H9 (cell line): ENCODE results near the gene MSX2. TPM values are rescaled to one million over a fixed set of nuclear protein-coding genes. Genes with fewer than 3 reads are reported as not detected.

Source experiments
- DNase-seq: peaks from one replicate; pipeline ENCODE4 v3.0.0-alpha.2; 2017
- H2AFZ ChIP-seq: one replicate; pipeline ENCODE4 v1.6.1; 2013; ENCODE audit warnings: mild to moderate bottlenecking, low read length, control low read depth, moderate library complexity
- H2AK5ac ChIP-seq: 2 replicates; pipeline ENCODE4 v1.6.1; 2013; ENCODE audit warnings: low read length, control low read depth, mixed read lengths; ENCODE audit not compliant: insufficient read length
- H2BK120ac ChIP-seq: one replicate; pipeline ENCODE4 v1.6.1; 2013; ENCODE audit warnings: low read depth, mild to moderate bottlenecking, low read length, control low read depth, inconsistent platforms; ENCODE audit not compliant: poor library complexity, severe bottlenecking
- H2BK12ac ChIP-seq: 2 replicates; pipeline ENCODE4 v1.6.1; 2013; ENCODE audit warnings: low read length, control low read depth, mixed read lengths, low read depth; ENCODE audit not compliant: insufficient read length
- H2BK15ac ChIP-seq: 2 replicates; pipeline ENCODE4 v1.6.1; 2013; ENCODE audit warnings: low read depth, low read length, control low read depth
- H2BK20ac ChIP-seq: one replicate; pipeline ENCODE4 v1.6.1; 2013; ENCODE audit warnings: low read depth, mild to moderate bottlenecking, low read length, control low read depth, inconsistent platforms; ENCODE audit not compliant: poor library complexity, severe bottlenecking
- H2BK5ac ChIP-seq: 2 replicates; pipeline ENCODE4 v1.6.1; 2013; ENCODE audit warnings: low read length, control low read depth, mixed read lengths; ENCODE audit not compliant: insufficient read length
- H3K14ac ChIP-seq: 2 replicates; pipeline ENCODE4 v1.6.1; 2013; ENCODE audit warnings: low read length, control low read depth; ENCODE audit not compliant: insufficient read depth
- H3K18ac ChIP-seq: 2 replicates; pipeline ENCODE4 v1.6.1; 2013; ENCODE audit warnings: low read depth, mild to moderate bottlenecking, mixed read lengths, low read length, control low read depth; ENCODE audit not compliant: insufficient read length
- H3K23ac ChIP-seq: 2 replicates; pipeline ENCODE4 v1.6.1; 2013; ENCODE audit warnings: low read length, control low read depth, mixed read lengths, low read depth; ENCODE audit not compliant: insufficient read length
- H3K23me2 ChIP-seq: 2 replicates; pipeline ENCODE4 v1.6.1; 2013; ENCODE audit warnings: low read depth, mild to moderate bottlenecking, mixed read lengths, low read length, control low read depth; ENCODE audit not compliant: insufficient read length, poor library complexity, severe bottlenecking
- H3K27ac ChIP-seq: 2 replicates; pipeline ENCODE4 v1.5.1; 2013; ENCODE audit warnings: low read length, control low read depth, mixed read lengths, low read depth; ENCODE audit not compliant: insufficient read length
- H3K27me3 ChIP-seq: 2 replicates; pipeline ENCODE4 v1.6.1; 2013; ENCODE audit warnings: low read length, control low read depth, inconsistent platforms; ENCODE audit not compliant: insufficient read depth
- H3K4ac ChIP-seq: 2 replicates; pipeline ENCODE4 v1.6.1; 2013; ENCODE audit warnings: low read depth, mild to moderate bottlenecking, control low read depth, inconsistent platforms, low read length, moderate library complexity
- H3K4me1 ChIP-seq: 2 replicates; pipeline ENCODE4 v1.6.1; 2013; ENCODE audit warnings: low read length, control low read depth, inconsistent platforms; ENCODE audit not compliant: insufficient read depth
- H3K4me2 ChIP-seq: 2 replicates; pipeline ENCODE4 v1.6.1; 2013; ENCODE audit warnings: low read length, control low read depth, mixed read lengths; ENCODE audit not compliant: insufficient read length, insufficient read depth
- H3K56ac ChIP-seq: 2 replicates; pipeline ENCODE4 v1.6.1; 2013; ENCODE audit warnings: low read depth, mild to moderate bottlenecking, mixed read lengths, low read length, control low read depth; ENCODE audit not compliant: insufficient read length
- H3K79me1 ChIP-seq: 2 replicates; pipeline ENCODE4 v1.6.1; 2013; ENCODE audit warnings: low read depth, mild to moderate bottlenecking, moderate library complexity, low read length, control low read depth, inconsistent platforms; ENCODE audit not compliant: insufficient read depth, poor library complexity, severe bottlenecking
- H3K79me2 ChIP-seq: 2 replicates; pipeline ENCODE4 v1.6.1; 2013; ENCODE audit warnings: low read length, control low read depth, inconsistent platforms; ENCODE audit not compliant: insufficient read depth
- H3K9ac ChIP-seq: 2 replicates; pipeline ENCODE4 v1.6.1; 2013; ENCODE audit warnings: low read length, control low read depth, mixed read lengths; ENCODE audit not compliant: insufficient read length; ENCODE audit errors: extremely low read depth
- H3K9me3 ChIP-seq: one replicate; pipeline ENCODE4 v1.6.1; 2013; ENCODE audit warnings: low read depth, low read length, inconsistent platforms; ENCODE audit not compliant: control insufficient read depth
- H3T11ph ChIP-seq: one replicate; pipeline ENCODE4 v1.6.1; 2013; ENCODE audit warnings: mild to moderate bottlenecking, low read length, control low read depth, inconsistent platforms
- H4K20me1 ChIP-seq: one replicate; pipeline ENCODE4 v1.6.1; 2013; ENCODE audit not compliant: control insufficient read depth, insufficient read length, insufficient read depth
- H4K5ac ChIP-seq: 2 replicates; pipeline ENCODE4 v1.6.1; 2013; ENCODE audit warnings: low read depth, mild to moderate bottlenecking, mixed read lengths, low read length, control low read depth; ENCODE audit not compliant: insufficient read length
- H4K8ac ChIP-seq: replicated peaks from 2 replicates; pipeline ENCODE4 v1.6.1; 2013; ENCODE audit warnings: low read length, control low read depth, mixed read lengths, low read depth; ENCODE audit not compliant: insufficient read length
- H4K91ac ChIP-seq: 2 replicates; pipeline ENCODE4 v1.6.1; 2013; ENCODE audit warnings: low read depth, mild to moderate bottlenecking, moderate library complexity, mixed read lengths, low read length, control low read depth; ENCODE audit not compliant: insufficient read length
- H3K27ac Mint-ChIP-seq, 3 experiments: 2 replicates in 2 of 3; 3 replicates in 1 of 3; pipeline ENCODE4 v1.8.0; 2020 to 2021; ENCODE audit warnings: mixed read lengths in 3 of 3, mild to moderate bottlenecking in 1 of 3, moderate library complexity in 1 of 3
- H3K27me3 Mint-ChIP-seq: 2 replicates; pipeline ENCODE4 v1.8.0; 2021; ENCODE audit warnings: low read depth, mild to moderate bottlenecking, moderate library complexity, mixed read lengths
- H3K36me3 Mint-ChIP-seq, 3 experiments: 2 replicates in 2 of 3; 3 replicates in 1 of 3; pipeline ENCODE4 v1.8.0; 2020 to 2021; ENCODE audit warnings: low read depth in 3 of 3, mixed read lengths in 3 of 3; ENCODE audit not compliant: insufficient read depth in 1 of 3
- H3K4me1 Mint-ChIP-seq, 2 experiments: 2 replicates each; pipeline ENCODE4 v1.8.0; 2020; ENCODE audit warnings: mixed read lengths in 2 of 2
- H3K4me3 Mint-ChIP-seq, 2 experiments: 2 replicates in 1 of 2; 3 replicates in 1 of 2; pipeline ENCODE4 v1.8.0; 2020 to 2021; ENCODE audit warnings: mild to moderate bottlenecking in 2 of 2, mixed read lengths in 2 of 2, moderate library complexity in 1 of 2
- H3K9me3 Mint-ChIP-seq, 2 experiments: 2 replicates in 1 of 2; 3 replicates in 1 of 2; pipeline ENCODE4 v1.8.0; 2020; ENCODE audit warnings: mild to moderate bottlenecking in 2 of 2, mixed read lengths in 2 of 2, moderate library complexity in 1 of 2
- WGBS: extraction: QIAGEN DNeasy Blood & Tissue Kit; methylation state at CpG from one replicate; pipeline ENCODE4 v1.1.7; 2013; ENCODE audit warnings: missing lambda C conversion rate, low lambda C conversion rate, mixed read lengths; ENCODE audit not compliant: insufficient read length; ENCODE audit errors: extremely low coverage; 5-methylcytosine and 5-hydroxymethylcytosine counted together
- total RNA-seq: library from RNA; stranded (reverse); gene quantifications from 2 replicates; pipeline ENCODE4 v1.2.1, GENCODE V29; 2021
- TF ChIP-seq, protein P1 (sequence below): fragments of 200-600 bp; sonication (generic); conservative IDR thresholded peaks from 3 replicates; pipeline ENCODE4 v1.8.0; 2021; ENCODE audit warnings: antibody characterized with exemption, mild to moderate bottlenecking

MSX2 gene
- total RNA-seq, 1 experiment from 2014 or later = 0.35 TPM

DNA sequence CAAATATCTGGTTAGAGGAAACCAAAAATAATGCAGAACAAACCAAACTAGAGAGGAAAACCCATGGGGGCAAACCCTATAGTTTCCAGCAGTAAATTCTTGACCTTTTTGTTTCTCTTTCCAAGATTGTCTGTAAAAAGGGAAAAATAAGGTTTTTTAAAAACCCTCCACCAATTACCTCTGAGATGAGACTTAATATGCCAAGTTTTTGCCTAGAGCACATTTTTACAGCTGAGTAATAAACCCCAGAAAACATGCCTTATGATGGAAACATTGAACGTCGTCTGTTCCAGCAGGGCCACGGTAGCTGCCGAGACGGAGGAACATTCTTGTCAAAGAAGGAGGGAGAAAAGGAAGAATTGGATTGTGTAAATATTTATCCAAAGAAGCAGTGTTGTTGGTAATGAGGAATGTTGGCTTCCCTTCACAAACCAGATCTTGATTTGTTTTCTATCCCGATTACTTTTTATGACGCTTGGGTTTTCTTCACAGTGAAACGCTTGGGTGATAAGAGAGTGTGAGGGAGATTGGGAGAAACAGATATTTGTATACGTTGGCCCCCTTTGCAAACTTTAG, 17.3 kb upstream of the MSX2 start:
- no peaks in the 10 kb centered on the region for H3K4me1 Mint-ChIP-seq
- TF ChIP-seq, protein P1, sequence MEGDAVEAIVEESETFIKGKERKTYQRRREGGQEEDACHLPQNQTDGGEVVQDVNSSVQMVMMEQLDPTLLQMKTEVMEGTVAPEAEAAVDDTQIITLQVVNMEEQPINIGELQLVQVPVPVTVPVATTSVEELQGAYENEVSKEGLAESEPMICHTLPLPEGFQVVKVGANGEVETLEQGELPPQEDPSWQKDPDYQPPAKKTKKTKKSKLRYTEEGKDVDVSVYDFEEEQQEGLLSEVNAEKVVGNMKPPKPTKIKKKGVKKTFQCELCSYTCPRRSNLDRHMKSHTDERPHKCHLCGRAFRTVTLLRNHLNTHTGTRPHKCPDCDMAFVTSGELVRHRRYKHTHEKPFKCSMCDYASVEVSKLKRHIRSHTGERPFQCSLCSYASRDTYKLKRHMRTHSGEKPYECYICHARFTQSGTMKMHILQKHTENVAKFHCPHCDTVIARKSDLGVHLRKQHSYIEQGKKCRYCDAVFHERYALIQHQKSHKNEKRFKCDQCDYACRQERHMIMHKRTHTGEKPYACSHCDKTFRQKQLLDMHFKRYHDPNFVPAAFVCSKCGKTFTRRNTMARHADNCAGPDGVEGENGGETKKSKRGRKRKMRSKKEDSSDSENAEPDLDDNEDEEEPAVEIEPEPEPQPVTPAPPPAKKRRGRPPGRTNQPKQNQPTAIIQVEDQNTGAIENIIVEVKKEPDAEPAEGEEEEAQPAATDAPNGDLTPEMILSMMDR = no peak
- no peak for DNase-seq

More for the DNA sequence above, 17.3 kb upstream of the MSX2 start:
- no peak overlapping the region for H3K27ac Mint-ChIP-seq
- peaks cover 36% of the 10 kb centered on the region for H3K27me3 Mint-ChIP-seq
- Histone ChIP-seq H3K4ac (no peak overlapping the region), H3K27ac (no peak overlapping the region), H3K23me2 (no peaks in the 10 kb centered on the region), H4K91ac (no peak overlapping the region), H3K79me1 (no peaks in the 10 kb centered on the region), H4K8ac (no peak overlapping the region), H2BK20ac (no peak overlapping the region), H2BK12ac (no peak overlapping the region), H3K27me3 (no peaks in the 10 kb centered on the region), H3K14ac (no peak overlapping the region), H3K79me2 (no peaks in the 10 kb centered on the region), H3K18ac (no peak overlapping the region), H2BK120ac (no peak overlapping the region), H3K23ac (no peak overlapping the region), H3K4me2 (no peak overlapping the region), H3K9ac (no peak overlapping the region), H3K4me1 (no peaks in the 10 kb centered on the region), H3T11ph (no peak overlapping the region), H3K9me3 (no peaks in the 10 kb centered on the region), H2AFZ (no peak overlapping the region), H2AK5ac (no peak overlapping the region), H4K5ac (no peak overlapping the region), H2BK5ac (no peak overlapping the region), H2BK15ac (no peak overlapping the region), H4K20me1 (no peaks in the 10 kb centered on the region), H3K56ac (no peak overlapping the region)
- H3K36me3 Mint-ChIP-seq = no peaks in the 10 kb centered on the region
- no peaks in the 10 kb centered on the region for H3K9me3 Mint-ChIP-seq
- no peak overlapping the region for H3K4me3 Mint-ChIP-seq
- WGBS = no CpG with 5 or more reads among the region's 9 CpGs
